Osteocyte (in vitro differentiated cells): Measurements from ENCODE around the gene ELMOD3. TPM values are rescaled to one million over a fixed set of nuclear protein-coding genes. Genes with fewer than 3 reads are reported as not detected.
A peak's percentile ranks its signal among the peaks of the same experiment; 100 is the strongest.

Experiments used
- DNase-seq: peaks from one replicate; pipeline ENCODE4 v3.0.0; 2021; ENCODE audit warnings: mixed read lengths; ENCODE audit not compliant: unreplicated experiment; ENCODE audit errors: extremely low spot score
- H3K27ac Mint-ChIP-seq: one replicate; pipeline ENCODE4 v1.8.0; 2021; ENCODE audit warnings: mild to moderate bottlenecking, mixed read lengths; ENCODE audit not compliant: unreplicated experiment
- H3K27me3 Mint-ChIP-seq: one replicate; pipeline ENCODE4 v1.8.0; 2021; ENCODE audit warnings: mixed read lengths; ENCODE audit not compliant: unreplicated experiment
- H3K36me3 Mint-ChIP-seq: one replicate; pipeline ENCODE4 v1.8.0; 2021; ENCODE audit warnings: mixed read lengths; ENCODE audit not compliant: unreplicated experiment
- H3K4me1 Mint-ChIP-seq: one replicate; pipeline ENCODE4 v1.8.0; 2021; ENCODE audit warnings: mixed read lengths; ENCODE audit not compliant: unreplicated experiment
- H3K4me3 Mint-ChIP-seq: one replicate; pipeline ENCODE4 v1.8.0; 2021; ENCODE audit warnings: mild to moderate bottlenecking, moderate library complexity, mixed read lengths; ENCODE audit not compliant: unreplicated experiment
- H3K9me3 Mint-ChIP-seq: one replicate; pipeline ENCODE4 v1.8.0; 2021; ENCODE audit warnings: mixed read lengths; ENCODE audit not compliant: unreplicated experiment
- total RNA-seq: library from RNA; stranded (reverse); gene quantifications from 2 replicates; pipeline ENCODE4 v1.2.1, GENCODE V29; 2021
- TF ChIP-seq, protein P1 (sequence below): fragments of 200-600 bp; sonication (generic); IDR thresholded peaks from 2 replicates; pipeline ENCODE4 v1.5.0; 2021; ENCODE audit warnings: antibody characterized with exemption, mild to moderate bottlenecking, moderate library complexity

ELMOD3 gene
- total RNA-seq, 1 donor from 2014 or later, result 21.1 TPM

DNA sequence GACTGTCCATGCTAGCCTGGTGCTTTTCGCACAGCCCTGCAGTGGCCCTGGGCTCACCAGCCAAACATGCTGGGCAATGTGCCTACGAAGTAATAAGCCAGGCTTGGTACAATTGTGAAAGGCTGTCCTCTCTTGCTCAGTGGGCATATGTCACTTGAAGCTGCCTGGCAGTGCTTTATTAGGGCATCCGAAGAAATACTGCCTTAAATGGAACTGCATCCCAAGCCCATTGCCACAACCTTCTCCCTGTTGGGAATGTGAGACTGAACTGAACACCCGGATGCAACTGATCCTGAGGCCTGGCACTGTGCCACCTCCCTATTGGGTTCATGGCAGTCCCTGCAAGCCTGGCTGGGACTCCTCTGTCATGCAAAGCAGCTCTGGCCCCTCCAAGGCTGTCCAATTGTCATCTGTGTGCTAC lies 39.7 kb downstream of the ELMOD3 start:
- DNase-seq, result no peak
- Mint-ChIP-seq H3K4me3 (no peak overlapping the region), H3K9me3 (no peaks in the 10 kb centered on the region), H3K36me3 (peaks cover 10% of the 10 kb centered on the region), H3K27ac (no peak overlapping the region), H3K27me3 (no peaks in the 10 kb centered on the region), H3K4me1 (peaks cover 5% of the 10 kb centered on the region)
- TF ChIP-seq, protein P1, sequence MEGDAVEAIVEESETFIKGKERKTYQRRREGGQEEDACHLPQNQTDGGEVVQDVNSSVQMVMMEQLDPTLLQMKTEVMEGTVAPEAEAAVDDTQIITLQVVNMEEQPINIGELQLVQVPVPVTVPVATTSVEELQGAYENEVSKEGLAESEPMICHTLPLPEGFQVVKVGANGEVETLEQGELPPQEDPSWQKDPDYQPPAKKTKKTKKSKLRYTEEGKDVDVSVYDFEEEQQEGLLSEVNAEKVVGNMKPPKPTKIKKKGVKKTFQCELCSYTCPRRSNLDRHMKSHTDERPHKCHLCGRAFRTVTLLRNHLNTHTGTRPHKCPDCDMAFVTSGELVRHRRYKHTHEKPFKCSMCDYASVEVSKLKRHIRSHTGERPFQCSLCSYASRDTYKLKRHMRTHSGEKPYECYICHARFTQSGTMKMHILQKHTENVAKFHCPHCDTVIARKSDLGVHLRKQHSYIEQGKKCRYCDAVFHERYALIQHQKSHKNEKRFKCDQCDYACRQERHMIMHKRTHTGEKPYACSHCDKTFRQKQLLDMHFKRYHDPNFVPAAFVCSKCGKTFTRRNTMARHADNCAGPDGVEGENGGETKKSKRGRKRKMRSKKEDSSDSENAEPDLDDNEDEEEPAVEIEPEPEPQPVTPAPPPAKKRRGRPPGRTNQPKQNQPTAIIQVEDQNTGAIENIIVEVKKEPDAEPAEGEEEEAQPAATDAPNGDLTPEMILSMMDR, result no peak

DNA sequence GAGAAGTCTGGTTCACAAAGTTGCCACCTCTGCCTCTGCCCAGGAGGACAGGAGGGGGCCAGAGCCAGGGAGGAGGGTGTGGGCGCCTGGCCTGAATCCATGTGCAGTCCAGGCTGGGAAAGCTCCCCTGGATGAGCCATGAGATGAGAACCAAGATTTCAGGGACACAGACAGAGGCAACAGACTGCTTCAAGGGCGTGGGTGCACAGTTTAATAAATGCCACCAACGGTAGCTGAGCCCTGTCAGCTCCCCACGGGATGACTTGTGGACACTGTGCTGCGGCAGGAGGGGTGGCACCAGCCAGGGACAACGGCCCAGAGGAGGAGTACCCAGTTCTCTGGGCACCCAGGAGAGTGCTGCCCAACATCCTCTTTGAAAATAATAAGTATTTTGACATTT lies 40.4 kb downstream of the ELMOD3 start:
- TF ChIP-seq, protein P1, result no peak
- H3K36me3 Mint-ChIP-seq, result peaks cover 6% of the 10 kb centered on the region
- H3K27ac Mint-ChIP-seq, result no peak overlapping the region
- H3K27me3 Mint-ChIP-seq, result no peaks in the 10 kb centered on the region
- H3K9me3 Mint-ChIP-seq, result no peaks in the 10 kb centered on the region
- no peak overlapping the region for H3K4me3 Mint-ChIP-seq
- peaks cover 5% of the 10 kb centered on the region for H3K4me1 Mint-ChIP-seq
- no peak for DNase-seq

DNA sequence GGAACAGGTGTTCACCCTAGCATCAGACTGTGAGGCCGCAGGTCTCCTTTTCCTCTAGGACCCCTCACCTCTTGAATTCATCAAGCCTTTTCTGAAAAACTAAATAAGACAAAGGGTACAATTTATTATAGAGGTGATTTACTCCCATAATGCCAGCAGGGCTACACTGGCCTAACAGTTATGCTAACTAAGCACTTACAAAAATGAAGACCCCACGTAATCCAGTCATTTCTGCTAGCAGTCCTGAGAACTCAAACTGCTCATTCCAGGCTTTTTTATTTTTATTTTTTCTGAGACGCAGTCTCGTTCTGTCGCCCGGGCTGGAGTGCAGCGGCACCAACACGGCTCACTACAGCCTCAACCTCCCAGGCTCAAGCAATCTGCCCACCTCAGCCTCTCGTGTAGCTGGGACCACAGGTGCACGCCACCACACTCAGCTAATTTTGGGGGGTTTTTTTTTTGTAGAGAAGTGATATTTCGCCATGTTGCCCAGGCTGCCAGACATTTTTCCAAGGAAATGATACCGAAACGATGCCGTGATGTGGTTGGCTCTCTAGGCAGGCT lies 41.4 kb downstream of the ELMOD3 start:
- no peak for DNase-seq
- TF ChIP-seq, protein P1, result no peak
- no peaks in the 10 kb centered on the region for H3K36me3 Mint-ChIP-seq
- no peak overlapping the region for H3K4me3 Mint-ChIP-seq
- H3K27me3 Mint-ChIP-seq, result no peaks in the 10 kb centered on the region
- H3K9me3 Mint-ChIP-seq, result no peaks in the 10 kb centered on the region
- H3K4me1 Mint-ChIP-seq, result peaks cover 5% of the 10 kb centered on the region
- H3K27ac Mint-ChIP-seq, result no peak overlapping the region

DNA sequence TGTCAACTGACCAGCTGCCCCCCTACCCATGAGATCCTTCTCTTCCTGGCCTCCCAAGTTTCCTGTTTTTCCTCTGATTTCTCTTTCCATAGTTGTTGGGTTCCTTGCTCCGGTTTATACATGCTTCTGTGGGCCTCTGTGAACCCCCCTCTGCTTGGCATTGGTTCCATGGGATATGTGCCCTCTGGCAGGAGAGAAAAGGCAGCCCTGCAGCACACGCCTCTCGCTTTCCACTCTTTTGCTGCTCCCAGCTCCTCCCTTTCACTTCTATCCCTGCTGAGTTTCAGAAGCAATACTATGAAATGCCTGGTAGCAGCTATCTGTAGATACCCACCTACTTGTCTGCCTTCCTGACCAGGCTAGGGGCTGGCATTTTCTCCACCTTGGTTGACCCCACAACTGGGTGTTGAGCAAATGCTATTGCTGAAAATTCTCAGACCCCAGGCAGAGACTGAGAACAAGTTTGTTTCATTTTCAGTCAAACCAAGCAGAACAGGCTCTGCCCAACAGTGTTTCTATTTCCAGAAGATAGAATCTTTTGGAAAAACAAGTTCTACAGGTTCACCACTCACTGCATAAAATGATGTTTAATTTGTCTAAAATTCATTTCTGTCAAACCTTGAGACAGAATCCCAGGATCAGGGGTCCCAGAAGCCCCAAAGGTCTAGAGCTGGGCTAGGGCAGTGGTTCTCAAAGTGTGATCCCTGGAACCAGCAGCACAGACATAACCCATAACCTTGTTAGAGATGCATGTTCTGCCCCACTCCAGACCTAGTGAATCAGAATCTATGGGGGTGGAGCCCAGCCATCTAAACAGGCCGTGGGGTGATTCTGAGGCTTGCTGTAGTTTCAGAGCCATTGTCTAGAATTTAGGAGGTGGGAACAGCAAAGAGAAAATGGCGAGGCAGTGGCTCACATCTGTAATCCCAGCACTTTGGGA lies 42.2 kb downstream of the ELMOD3 start:
- H3K27me3 Mint-ChIP-seq, result no peaks in the 10 kb centered on the region
- H3K4me1 Mint-ChIP-seq, result peaks cover 5% of the 10 kb centered on the region
- no peak for DNase-seq
- no peaks in the 10 kb centered on the region for H3K9me3 Mint-ChIP-seq
- TF ChIP-seq, protein P1, result no peak
- H3K36me3 Mint-ChIP-seq, result no peaks in the 10 kb centered on the region
- H3K4me3 Mint-ChIP-seq, result no peak overlapping the region
- H3K27ac Mint-ChIP-seq, result peak overlapping the region; percentile 52

DNA sequence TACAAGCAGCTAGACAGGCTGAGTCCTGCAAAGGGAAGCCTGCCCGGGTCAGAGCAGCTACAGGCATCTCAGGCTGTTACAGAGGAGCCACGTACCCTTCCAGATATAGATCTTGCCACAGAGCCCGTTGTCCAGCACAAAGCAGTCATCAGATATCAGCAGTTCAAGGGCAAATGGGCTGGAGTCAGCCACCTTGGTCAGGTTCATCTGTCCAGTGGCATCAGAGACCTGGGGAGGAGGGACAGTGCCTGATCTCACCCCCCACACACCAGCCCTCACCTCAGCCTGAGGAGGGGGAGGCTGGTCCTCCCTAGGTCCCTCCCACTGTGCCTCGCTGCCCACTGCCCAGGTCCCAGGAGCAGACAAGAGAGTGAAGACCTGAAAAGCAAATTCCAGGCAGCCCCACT lies 43.4 kb downstream of the ELMOD3 start:
- no peak overlapping the region for H3K4me3 Mint-ChIP-seq
- H3K27ac Mint-ChIP-seq, result no peak overlapping the region
- H3K36me3 Mint-ChIP-seq, result peaks cover 2% of the 10 kb centered on the region
- DNase-seq, result no peak
- H3K27me3 Mint-ChIP-seq, result no peaks in the 10 kb centered on the region
- no peaks in the 10 kb centered on the region for H3K9me3 Mint-ChIP-seq
- TF ChIP-seq, protein P1, result no peak
- H3K4me1 Mint-ChIP-seq, result peaks cover 5% of the 10 kb centered on the region
